ENCODE results near the gene ARHGAP22. TPM values are rescaled to one million over a fixed set of nuclear protein-coding genes. Genes with fewer than 3 reads are reported as not detected.

The ARHGAP22 gene
- total and polyA plus RNA-seq, 7 experiments from 2014 or later = 0.37 to 2.9 (median 1.1) TPM; not detected in 3

GRCh38 chr10:48450233-48450740 is 154.6 kb downstream of the ARHGAP22 start:
- peaks cover 0 to 8% (median 0%) of the 10 kb centered on the region in 5 donors for H3K27me3 Mint-ChIP-seq
- H3K36me3 Mint-ChIP-seq = no peaks in the 10 kb centered on the region
- Histone ChIP-seq H3K27me3 (ENCODE audit: control insufficient read depth in 2 of 2, insufficient read depth in 2 of 2, low read length in 2 of 2) (no peaks in the 10 kb centered on the region), H3K4me1 (ENCODE audit: control insufficient read depth in 2 of 2, insufficient read depth in 2 of 2, low read length in 2 of 2) (no peaks in the 10 kb centered on the region), H3K9me3 (ENCODE audit: control insufficient read depth in 2 of 3, low read length in 3 of 3) (no peaks in the 10 kb centered on the region), H3K4me3 (ENCODE audit: low read length) (no peak overlapping the region), H3K36me3 (ENCODE audit: control insufficient read depth in 2 of 3, insufficient read depth in 3 of 3, low read length in 3 of 3) (no peaks in the 10 kb centered on the region), H3K27ac (ENCODE audit: low read depth, low read length) (no peak overlapping the region)
- ATAC-seq (no peak), DNase-seq (no peak)
- no peak overlapping the region for H3K4me3 Mint-ChIP-seq
- H3K27ac Mint-ChIP-seq = no peak overlapping the region
- ChIA-PET CTCF (no interaction called here), POLR2A (no interaction called here)
- no peaks in the 10 kb centered on the region for H3K4me1 Mint-ChIP-seq
- intact Hi-C loops (cut with micrococcal nuclease) = no loop called here
- no peaks in the 10 kb centered on the region for H3K9me3 Mint-ChIP-seq

DNA sequence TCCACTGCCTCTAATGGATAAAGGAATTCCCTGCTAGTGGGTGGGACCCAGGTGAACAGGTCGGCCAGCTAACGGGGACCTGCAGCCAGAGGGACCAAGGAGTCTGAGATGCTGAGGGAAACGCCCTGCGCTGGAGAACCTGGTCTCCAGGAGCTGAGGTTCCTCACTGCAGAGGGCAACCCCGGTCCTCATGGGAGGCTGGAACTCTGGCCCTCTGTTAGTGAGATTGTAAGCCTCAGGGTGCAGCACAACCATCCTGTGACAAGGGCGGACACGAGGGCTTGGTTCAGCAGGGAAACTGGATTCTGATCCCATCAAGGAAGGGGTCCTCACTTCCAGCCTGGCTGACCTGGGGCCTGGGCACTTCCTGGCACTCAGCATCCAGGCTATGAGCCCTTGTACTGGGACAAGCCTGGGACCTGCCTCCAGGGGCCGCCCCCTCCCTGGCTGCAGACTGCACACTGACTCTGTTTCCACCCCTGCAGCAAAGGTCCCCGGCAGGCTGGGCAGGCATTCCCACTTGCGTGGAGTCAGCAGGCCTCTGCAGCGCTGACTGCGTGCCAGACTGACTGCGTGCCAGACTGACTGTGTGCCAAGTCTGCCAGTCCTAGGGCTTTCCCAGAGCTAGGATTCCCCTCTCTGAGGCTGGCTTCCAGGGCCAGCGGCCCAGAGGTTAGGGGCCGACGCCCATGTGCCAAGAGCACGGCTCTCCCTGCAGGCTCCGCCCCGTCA is 155.2 kb downstream of the ARHGAP22 start:
- no peaks in the 10 kb centered on the region for H3K4me1 Mint-ChIP-seq
- CTCF ChIA-PET = no interaction called here
- no peaks in the 10 kb centered on the region for H3K4me1 ChIP-seq (ENCODE audit: control insufficient read depth in 2 of 2, insufficient read depth in 2 of 2, low read length in 2 of 2)
- POLR2A ChIA-PET = no interaction called here
- H3K9me3 Mint-ChIP-seq = no peaks in the 10 kb centered on the region
- H3K4me3 Mint-ChIP-seq = no peak overlapping the region
- H3K27ac ChIP-seq (ENCODE audit: low read depth, low read length) = no peak overlapping the region
- DNase-seq (no peak), ATAC-seq (no peak)
- H3K27me3 ChIP-seq (ENCODE audit: control insufficient read depth in 2 of 2, insufficient read depth in 2 of 2, low read length in 2 of 2) = no peaks in the 10 kb centered on the region
- H3K36me3 ChIP-seq (ENCODE audit: control insufficient read depth in 2 of 3, insufficient read depth in 3 of 3, low read length in 3 of 3) = no peaks in the 10 kb centered on the region
- intact Hi-C loops (cut with micrococcal nuclease) = no loop called here
- H3K9me3 ChIP-seq (ENCODE audit: control insufficient read depth in 2 of 3, low read length in 3 of 3) = no peaks in the 10 kb centered on the region
- H3K27me3 Mint-ChIP-seq = peaks cover 0 to 8% (median 0%) of the 10 kb centered on the region in 5 donors
- no peaks in the 10 kb centered on the region for H3K36me3 Mint-ChIP-seq
- H3K27ac Mint-ChIP-seq = no peak overlapping the region
- no peak overlapping the region for H3K4me3 ChIP-seq (ENCODE audit: low read length)

DNA sequence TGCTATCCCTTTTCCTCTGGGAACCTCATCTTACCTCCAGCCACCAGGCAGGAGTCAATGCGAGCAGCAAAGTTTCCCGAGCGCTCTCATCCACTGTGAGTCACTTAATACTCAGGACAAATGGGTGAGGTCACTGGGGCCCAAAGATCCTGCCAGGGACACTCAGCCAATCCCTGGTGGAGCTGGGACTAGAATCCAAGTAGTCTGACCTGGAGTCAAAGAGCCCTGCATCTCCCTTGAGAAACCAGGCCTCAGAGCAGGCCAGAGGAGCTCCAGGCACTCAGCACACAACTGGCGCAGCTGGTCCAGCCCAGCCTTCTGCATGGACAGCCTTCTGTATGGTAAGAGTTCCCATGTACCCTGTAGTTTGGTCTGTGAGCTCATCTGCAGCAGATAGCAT is 156.1 kb downstream of the ARHGAP22 start:
- Mint-ChIP-seq H3K9me3 (no peaks in the 10 kb centered on the region), H3K4me1 (no peaks in the 10 kb centered on the region), H3K36me3 (no peaks in the 10 kb centered on the region), H3K27me3 (peaks cover 0 to 8% (median 0%) of the 10 kb centered on the region in 5 donors), H3K4me3 (no peak overlapping the region), H3K27ac (peak overlapping the region in 1 of 9 donors; percentile 45)
- CTCF ChIA-PET = no interaction called here
- DNase-seq = no peak
- ATAC-seq = no peak
- no peaks in the 10 kb centered on the region for H3K9me3 ChIP-seq (ENCODE audit: control insufficient read depth in 2 of 3, low read length in 3 of 3)
- no peaks in the 10 kb centered on the region for H3K36me3 ChIP-seq (ENCODE audit: control insufficient read depth in 2 of 3, insufficient read depth in 3 of 3, low read length in 3 of 3)
- H3K27me3 ChIP-seq (ENCODE audit: control insufficient read depth in 2 of 2, insufficient read depth in 2 of 2, low read length in 2 of 2) = no peaks in the 10 kb centered on the region
- POLR2A ChIA-PET = no interaction called here
- intact Hi-C loops (cut with micrococcal nuclease) = no loop called here
- H3K4me1 ChIP-seq (ENCODE audit: control insufficient read depth in 2 of 2, insufficient read depth in 2 of 2, low read length in 2 of 2) = no peaks in the 10 kb centered on the region
- H3K27ac ChIP-seq (ENCODE audit: low read depth, low read length) = no peak overlapping the region
- no peak overlapping the region for H3K4me3 ChIP-seq (ENCODE audit: low read length)

GRCh38 chr10:48447356-48448215 is 157.3 kb downstream of the ARHGAP22 start:
- Histone ChIP-seq H3K4me3 (ENCODE audit: low read length) (no peak overlapping the region), H3K9me3 (ENCODE audit: control insufficient read depth in 2 of 3, low read length in 3 of 3) (no peaks in the 10 kb centered on the region), H3K4me1 (ENCODE audit: control insufficient read depth in 2 of 2, insufficient read depth in 2 of 2, low read length in 2 of 2) (no peaks in the 10 kb centered on the region), H3K27ac (ENCODE audit: low read depth, low read length) (no peak overlapping the region), H3K36me3 (ENCODE audit: control insufficient read depth in 2 of 3, insufficient read depth in 3 of 3, low read length in 3 of 3) (no peaks in the 10 kb centered on the region), H3K27me3 (ENCODE audit: control insufficient read depth in 2 of 2, insufficient read depth in 2 of 2, low read length in 2 of 2) (no peaks in the 10 kb centered on the region)
- H3K4me1 Mint-ChIP-seq = no peaks in the 10 kb centered on the region
- ATAC-seq (no peak), DNase-seq (no peak)
- intact Hi-C loops (cut with micrococcal nuclease) = no loop called here
- peaks cover 0 to 4% (median 0%) of the 10 kb centered on the region in 5 donors for H3K27me3 Mint-ChIP-seq
- H3K4me3 Mint-ChIP-seq = no peak overlapping the region
- H3K9me3 Mint-ChIP-seq = no peaks in the 10 kb centered on the region
- CTCF ChIA-PET = no interaction called here
- POLR2A ChIA-PET = no interaction called here
- H3K36me3 Mint-ChIP-seq = no peaks in the 10 kb centered on the region
- H3K27ac Mint-ChIP-seq = no peak overlapping the region

DNA sequence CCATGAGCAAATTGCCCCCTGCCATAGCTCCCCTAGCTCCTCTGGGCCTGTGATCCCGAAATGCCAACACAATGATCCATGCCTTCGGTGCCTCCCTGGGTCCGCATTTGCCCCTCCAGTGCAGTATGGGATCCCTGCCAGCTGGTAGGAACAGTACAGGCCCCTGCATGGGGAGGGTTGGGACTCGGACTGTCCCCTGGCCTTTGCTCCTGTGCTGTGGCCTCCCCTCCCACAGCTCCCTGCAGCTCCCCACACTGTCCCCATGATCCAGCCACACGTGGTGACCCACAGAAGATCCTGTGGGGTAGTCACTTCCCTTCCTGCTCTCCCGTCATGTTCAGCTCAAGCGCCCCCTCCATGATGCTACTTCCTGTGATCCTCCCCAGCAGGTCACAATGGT is 158.1 kb downstream of the ARHGAP22 start:
- H3K27ac ChIP-seq (ENCODE audit: low read depth, low read length) = no peak overlapping the region
- ChIA-PET POLR2A (no interaction called here), CTCF (no interaction called here)
- H3K4me3 ChIP-seq (ENCODE audit: low read length) = no peak overlapping the region
- Mint-ChIP-seq H3K27me3 (peaks cover 0 to 4% (median 0%) of the 10 kb centered on the region in 5 donors), H3K36me3 (no peaks in the 10 kb centered on the region), H3K9me3 (no peaks in the 10 kb centered on the region), H3K4me3 (no peak overlapping the region), H3K4me1 (no peaks in the 10 kb centered on the region), H3K27ac (no peak overlapping the region)
- H3K36me3 ChIP-seq (ENCODE audit: control insufficient read depth in 2 of 3, insufficient read depth in 3 of 3, low read length in 3 of 3) = no peaks in the 10 kb centered on the region
- DNase-seq = no peak
- H3K9me3 ChIP-seq (ENCODE audit: control insufficient read depth in 2 of 3, low read length in 3 of 3) = no peaks in the 10 kb centered on the region
- no peak for ATAC-seq
- intact Hi-C loops (cut with micrococcal nuclease) = no loop called here
- H3K27me3 ChIP-seq (ENCODE audit: control insufficient read depth in 2 of 2, insufficient read depth in 2 of 2, low read length in 2 of 2) = no peaks in the 10 kb centered on the region
- no peaks in the 10 kb centered on the region for H3K4me1 ChIP-seq (ENCODE audit: control insufficient read depth in 2 of 2, insufficient read depth in 2 of 2, low read length in 2 of 2)

GRCh38 chr10:48445932-48446331 is 158.9 kb downstream of the ARHGAP22 start:
- DNase-seq (no peak), ATAC-seq (no peak)
- no peaks in the 10 kb centered on the region for H3K4me1 Mint-ChIP-seq
- no peaks in the 10 kb centered on the region for H3K36me3 ChIP-seq (ENCODE audit: control insufficient read depth in 2 of 3, insufficient read depth in 3 of 3, low read length in 3 of 3)
- POLR2A ChIA-PET = no interaction called here
- H3K4me1 ChIP-seq (ENCODE audit: control insufficient read depth in 2 of 2, insufficient read depth in 2 of 2, low read length in 2 of 2) = no peaks in the 10 kb centered on the region
- no peaks in the 10 kb centered on the region for H3K36me3 Mint-ChIP-seq
- no peaks in the 10 kb centered on the region for H3K9me3 ChIP-seq (ENCODE audit: control insufficient read depth in 2 of 3, low read length in 3 of 3)
- no peak overlapping the region for H3K4me3 Mint-ChIP-seq
- H3K27me3 ChIP-seq (ENCODE audit: control insufficient read depth in 2 of 2, insufficient read depth in 2 of 2, low read length in 2 of 2) = no peaks in the 10 kb centered on the region
- H3K9me3 Mint-ChIP-seq = no peaks in the 10 kb centered on the region
- intact Hi-C loops (cut with micrococcal nuclease) = no loop called here
- CTCF ChIA-PET = interaction anchor here (0.7 kb wide), 1 partner anchor 82 kb away, joined by 3 read pairs; no protein-coding TSS in a partner anchor
- no peak overlapping the region for H3K27ac ChIP-seq (ENCODE audit: low read depth, low read length)
- H3K27ac Mint-ChIP-seq = no peak overlapping the region
- H3K4me3 ChIP-seq (ENCODE audit: low read length) = no peak overlapping the region
- peaks cover 0 to 4% (median 0%) of the 10 kb centered on the region in 5 donors for H3K27me3 Mint-ChIP-seq
